Activated CD4-positive, alpha-beta memory T cell treated with anti-CD3 and anti-CD28 coated beads for 36 hours (primary cell): ENCODE measurements around the gene P4HA3. TPM values are rescaled to one million over a fixed set of nuclear protein-coding genes. Genes with fewer than 3 reads are reported as not detected.

Source experiments
- CTCF ChIA-PET: fragments of 350-600 bp; sonication (Branson Sonifier 250); formaldehyde crosslinking; loops from one replicate; lab custom pipeline; 2021; ENCODE audit warnings: antibody characterized with exemption, inconsistent platforms; lab: Charles Lee
- POLR2A ChIA-PET: fragments of 350-600 bp; sonication (Branson Sonifier 250); formaldehyde crosslinking; loops from one replicate; lab custom pipeline; 2021; ENCODE audit warnings: antibody characterized with exemption; lab: Charles Lee
- DNase-seq: peaks from one replicate; pipeline ENCODE4 v3.0.0-alpha.2; 2020
- H3K27ac Mint-ChIP-seq: one replicate; pipeline ENCODE4 v1.8.0; 2021; ENCODE audit warnings: mixed read lengths
- H3K27me3 Mint-ChIP-seq: one replicate; pipeline ENCODE4 v1.8.0; 2021; ENCODE audit warnings: mixed read lengths
- H3K36me3 Mint-ChIP-seq: one replicate; pipeline ENCODE4 v1.8.0; 2021; ENCODE audit warnings: mixed read lengths
- H3K4me1 Mint-ChIP-seq: one replicate; pipeline ENCODE4 v1.8.0; 2021; ENCODE audit warnings: low read depth, mixed read lengths
- H3K4me3 Mint-ChIP-seq: one replicate; pipeline ENCODE4 v1.8.0; 2021; ENCODE audit warnings: mild to moderate bottlenecking, mixed read lengths
- H3K9me3 Mint-ChIP-seq: one replicate; pipeline ENCODE4 v1.8.0; 2021; ENCODE audit warnings: mixed read lengths
- intact Hi-C: fragments of 100-400 bp; cut with micrococcal nuclease; formaldehyde crosslinking; loops from one replicate; pipeline ENCODE4 v1.15.1; 2023
- total RNA-seq, 2 experiments: library from RNA; stranded (reverse); gene quantifications; one replicate each; pipeline ENCODE4 v1.2.3, GENCODE V29; 2021

Gene P4HA3
- total RNA-seq, 2 experiments from 2014 or later = not detected

GRCh38 chr11:74221816-74222215 is 89.6 kb downstream of the P4HA3 start:
- Mint-ChIP-seq H3K27ac (no peak overlapping the region), H3K4me3 (no peak overlapping the region), H3K9me3 (peaks cover 3% of the 10 kb centered on the region), H3K27me3 (no peaks in the 10 kb centered on the region), H3K36me3 (peaks cover 8% of the 10 kb centered on the region), H3K4me1 (no peaks in the 10 kb centered on the region)
- no peak for DNase-seq
- ChIA-PET CTCF (no interaction called here), POLR2A (no interaction called here)
- intact Hi-C loops = no loop called here

- peaks cover 3% of the 10 kb centered on the region for H3K9me3 Mint-ChIP-seq
- no peaks in the 10 kb centered on the region for H3K27me3 Mint-ChIP-seq
- intact Hi-C loops = no loop called here
- H3K4me1 Mint-ChIP-seq = no peaks in the 10 kb centered on the region
- H3K27ac Mint-ChIP-seq = no peak overlapping the region
- peaks cover 12% of the 10 kb centered on the region for H3K36me3 Mint-ChIP-seq
- CTCF ChIA-PET = interaction anchor here (0.8 kb wide), 1 partner anchor 491 kb away, joined by 3 read pairs; no protein-coding TSS in a partner anchor
- no peak for DNase-seq
- no peak overlapping the region for H3K4me3 Mint-ChIP-seq
- POLR2A ChIA-PET = no interaction called here
Observed at GRCh38 chr11:74220376-74220775, 91.1 kb downstream of the P4HA3 start.

Other genes with a start within 250 kb of the P4HA3 start
- gene C2CD3, start 140.6 kb downstream of the P4HA3 start, total RNA-seq = 10 to 100 TPM; 22.6 to 24.7 TPM
- gene PPME1, start 140.4 kb downstream of the P4HA3 start, total RNA-seq = 10 to 100 TPM; 37.9 to 38.5 TPM
- 1 to 10 TPM; 7.0 to 7.2 TPM for gene PGM2L1, start 86.8 kb upstream of the P4HA3 start, total RNA-seq
- gene KCNE3, start 155.9 kb upstream of the P4HA3 start, total RNA-seq = not detected
- gene LIPT2, start 182.1 kb upstream of the P4HA3 start, total RNA-seq = 1 to 10 TPM; 3.0 to 3.3 TPM